ENCODE data around the gene ZNF184. TPM values are rescaled to one million over a fixed set of nuclear protein-coding genes. Genes with fewer than 3 reads are reported as not detected.

Gene ZNF184
- total RNA-seq, 2 experiments from 2014 or later, result 17.7 to 20.6 TPM

- Histone ChIP-seq H2AFZ (ENCODE audit: low read length) (no peak overlapping the region), H3K79me2 (ENCODE audit: insufficient read depth, low read depth, low read length) (no peaks in the 10 kb centered on the region), H3K9me2 (ENCODE audit: insufficient read depth, low read length) (no peaks in the 10 kb centered on the region), H3K4me1 (ENCODE audit: insufficient read depth, low read length, poor library complexity, severe bottlenecking) (no peaks in the 10 kb centered on the region), H3K36me3 (ENCODE audit: insufficient read depth, low read length) (no peaks in the 10 kb centered on the region), H3K27ac (ENCODE audit: low read depth, low read length, poor library complexity, severe bottlenecking) (no peak overlapping the region), H4K20me1 (ENCODE audit: insufficient read depth, low read length) (no peaks in the 10 kb centered on the region), H3K4me3 (ENCODE audit: low read depth, low read length, poor library complexity, severe bottlenecking) (no peak overlapping the region), H3K4me2 (ENCODE audit: low read length) (no peak overlapping the region), H3K9me3 (ENCODE audit: low read length) (no peaks in the 10 kb centered on the region)
- intact Hi-C loops (cut with micrococcal nuclease; ENCODE audit: unreplicated experiment), result no loop called here
- BruUV-seq (replicated peaks), result no TSS peak
- no peak for DNase-seq (ENCODE audit: low spot score)
- no peak for TF ChIP-seq CTCF (conservative IDR thresholded peaks at IDR 0.05; ENCODE audit: low read length)
- no peak for TF ChIP-seq EZH2phosphoT487 (IDR thresholded peaks at IDR 0.05; ENCODE audit: borderline replicate concordance, low read depth, low read length)
- ChIA-PET CTCF (ENCODE audit: unreplicated experiment) (no interaction called here), POLR2A (no interaction called here)
Measured at GRCh38 chr6:27414300-27414699, 58.6 kb downstream of the ZNF184 start.

GRCh38 chr6:27407153-27407814 lies 65.6 kb downstream of the ZNF184 start:
- Histone ChIP-seq H3K79me2 (ENCODE audit: insufficient read depth, low read depth, low read length) (no peaks in the 10 kb centered on the region), H3K4me1 (ENCODE audit: insufficient read depth, low read length, poor library complexity, severe bottlenecking) (no peaks in the 10 kb centered on the region), H2AFZ (ENCODE audit: low read length) (no peak overlapping the region), H3K36me3 (ENCODE audit: insufficient read depth, low read length) (no peaks in the 10 kb centered on the region), H4K20me1 (ENCODE audit: insufficient read depth, low read length) (no peaks in the 10 kb centered on the region), H3K4me3 (ENCODE audit: low read depth, low read length, poor library complexity, severe bottlenecking) (no peak overlapping the region), H3K9me2 (ENCODE audit: insufficient read depth, low read length) (no peaks in the 10 kb centered on the region), H3K9me3 (ENCODE audit: low read length) (0 out of 2 replicates have a peak, but pooled peaks cover 1% of the 10 kb centered on the region), H3K4me2 (ENCODE audit: low read length) (no peak overlapping the region), H3K27ac (ENCODE audit: low read depth, low read length, poor library complexity, severe bottlenecking) (no peak overlapping the region)
- intact Hi-C loops (cut with micrococcal nuclease; ENCODE audit: unreplicated experiment), result no loop called here
- DNase-seq (ENCODE audit: low spot score), result no peak
- TF ChIP-seq EZH2phosphoT487 (IDR thresholded peaks at IDR 0.05; ENCODE audit: borderline replicate concordance, low read depth, low read length) (no peak), CTCF (conservative IDR thresholded peaks at IDR 0.05; ENCODE audit: low read length) (no peak)
- ChIA-PET POLR2A (no interaction called here), CTCF (ENCODE audit: unreplicated experiment) (no interaction called here)
- no TSS peak for BruUV-seq (replicated peaks)

GRCh38 chr6:27406085-27406484 lies 66.8 kb downstream of the ZNF184 start:
- Histone ChIP-seq H3K9me3 (ENCODE audit: low read length) (0 out of 2 replicates have a peak, but pooled peaks cover 4% of the 10 kb centered on the region), H3K9me2 (ENCODE audit: insufficient read depth, low read length) (no peaks in the 10 kb centered on the region)
- CTCF ChIA-PET (ENCODE audit: unreplicated experiment), result no interaction called here

More at GRCh38 chr6:27406085-27406484, 66.8 kb downstream of the ZNF184 start:
- Histone ChIP-seq H4K20me1 (ENCODE audit: insufficient read depth, low read length) (no peaks in the 10 kb centered on the region), H3K27ac (ENCODE audit: low read depth, low read length, poor library complexity, severe bottlenecking) (no peak overlapping the region), H3K4me2 (ENCODE audit: low read length) (no peak overlapping the region), H2AFZ (ENCODE audit: low read length) (no peak overlapping the region), H3K4me3 (ENCODE audit: low read depth, low read length, poor library complexity, severe bottlenecking) (no peak overlapping the region), H3K79me2 (ENCODE audit: insufficient read depth, low read depth, low read length) (no peaks in the 10 kb centered on the region), H3K4me1 (ENCODE audit: insufficient read depth, low read length, poor library complexity, severe bottlenecking) (no peaks in the 10 kb centered on the region), H3K36me3 (ENCODE audit: insufficient read depth, low read length) (no peaks in the 10 kb centered on the region)
- POLR2A ChIA-PET, result interaction anchor here (0.6 kb wide), 1 partner anchor 1719 kb away, joined by 3 read pairs; no protein-coding TSS in a partner anchor
- TF ChIP-seq CTCF (conservative IDR thresholded peaks at IDR 0.05; ENCODE audit: low read length), result no peak
- TF ChIP-seq EZH2phosphoT487 (IDR thresholded peaks at IDR 0.05; ENCODE audit: borderline replicate concordance, low read depth, low read length), result no peak
- intact Hi-C loops (cut with micrococcal nuclease; ENCODE audit: unreplicated experiment), result no loop called here
- DNase-seq (ENCODE audit: low spot score), result peak; percentile 2
- no TSS peak for BruUV-seq (replicated peaks)

Data from OCI-LY7 (cell line).